ENCODE measurements around the gene PTPRT.

PTPRT gene

GRCh38 chr20:43123180-43123579, 66.5 kb downstream of the PTPRT start:
- no peak overlapping the region for H3K4me3 ChIP-seq (ENCODE audit: low read length)
- H3K4me1 ChIP-seq (ENCODE audit: control insufficient read depth, insufficient read depth, low read length), result no peaks in the 10 kb centered on the region
- no peaks in the 10 kb centered on the region for H3K36me3 ChIP-seq (ENCODE audit: control insufficient read depth, insufficient read depth, low read length)
- no peak overlapping the region for H3K27ac ChIP-seq (ENCODE audit: low read length)
- no CpG with 5 or more reads among the region's 2 CpGs for WGBS (ENCODE audit: insufficient coverage, insufficient read length)
- no peaks in the 10 kb centered on the region for H3K27me3 ChIP-seq (ENCODE audit: control insufficient read depth, insufficient read depth, low read length)
- no peak for DNase-seq (ENCODE audit: low read depth, low spot score)
- H3K9me3 ChIP-seq (ENCODE audit: control insufficient read depth, insufficient read depth, low read length), result no peaks in the 10 kb centered on the region

GRCh38 chr20:43119720-43120119, 70.0 kb downstream of the PTPRT start:
- H3K36me3 ChIP-seq (ENCODE audit: control insufficient read depth, insufficient read depth, low read length), result no peaks in the 10 kb centered on the region
- no CpG with 5 or more reads among the region's 2 CpGs for WGBS (ENCODE audit: insufficient coverage, insufficient read length)

GRCh38 chr20:43102394-43102793, 87.3 kb downstream of the PTPRT start:
- no peaks in the 10 kb centered on the region for H3K4me1 ChIP-seq (ENCODE audit: control insufficient read depth, insufficient read depth, low read length)
- no peaks in the 10 kb centered on the region for H3K9me3 ChIP-seq (ENCODE audit: control insufficient read depth, insufficient read depth, low read length)
- H3K4me3 ChIP-seq (ENCODE audit: low read length), result no peak overlapping the region
- H3K36me3 ChIP-seq (ENCODE audit: control insufficient read depth, insufficient read depth, low read length), result no peaks in the 10 kb centered on the region
- H3K27me3 ChIP-seq (ENCODE audit: control insufficient read depth, insufficient read depth, low read length), result no peaks in the 10 kb centered on the region
- WGBS (ENCODE audit: insufficient coverage, insufficient read length), result no CpG with 5 or more reads among the region's 5 CpGs
- H3K27ac ChIP-seq (ENCODE audit: low read length), result no peak overlapping the region
- peak; percentile 11 for DNase-seq (ENCODE audit: low read depth, low spot score)

More at GRCh38 chr20:43119720-43120119, 70.0 kb downstream of the PTPRT start:
- no peak for DNase-seq (ENCODE audit: low read depth, low spot score)
- H3K27ac ChIP-seq (ENCODE audit: low read length), result no peak overlapping the region
- no peaks in the 10 kb centered on the region for H3K4me1 ChIP-seq (ENCODE audit: control insufficient read depth, insufficient read depth, low read length)
- H3K9me3 ChIP-seq (ENCODE audit: control insufficient read depth, insufficient read depth, low read length), result no peaks in the 10 kb centered on the region
- no peaks in the 10 kb centered on the region for H3K27me3 ChIP-seq (ENCODE audit: control insufficient read depth, insufficient read depth, low read length)
- no peak overlapping the region for H3K4me3 ChIP-seq (ENCODE audit: low read length)

- no peak overlapping the region for H3K4me3 ChIP-seq (ENCODE audit: low read length)
- H3K9me3 ChIP-seq (ENCODE audit: control insufficient read depth, insufficient read depth, low read length), result no peaks in the 10 kb centered on the region
- H3K4me1 ChIP-seq (ENCODE audit: control insufficient read depth, insufficient read depth, low read length), result no peaks in the 10 kb centered on the region
- H3K27ac ChIP-seq (ENCODE audit: low read length), result no peak overlapping the region
- no peaks in the 10 kb centered on the region for H3K27me3 ChIP-seq (ENCODE audit: control insufficient read depth, insufficient read depth, low read length)
- no peaks in the 10 kb centered on the region for H3K36me3 ChIP-seq (ENCODE audit: control insufficient read depth, insufficient read depth, low read length)
- WGBS (ENCODE audit: insufficient coverage, insufficient read length), result no CpG with 5 or more reads among the region's 5 CpGs
- no peak for DNase-seq (ENCODE audit: low read depth, low spot score)
Observed at GRCh38 chr20:43096931-43097260, 92.8 kb downstream of the PTPRT start.

DNA sequence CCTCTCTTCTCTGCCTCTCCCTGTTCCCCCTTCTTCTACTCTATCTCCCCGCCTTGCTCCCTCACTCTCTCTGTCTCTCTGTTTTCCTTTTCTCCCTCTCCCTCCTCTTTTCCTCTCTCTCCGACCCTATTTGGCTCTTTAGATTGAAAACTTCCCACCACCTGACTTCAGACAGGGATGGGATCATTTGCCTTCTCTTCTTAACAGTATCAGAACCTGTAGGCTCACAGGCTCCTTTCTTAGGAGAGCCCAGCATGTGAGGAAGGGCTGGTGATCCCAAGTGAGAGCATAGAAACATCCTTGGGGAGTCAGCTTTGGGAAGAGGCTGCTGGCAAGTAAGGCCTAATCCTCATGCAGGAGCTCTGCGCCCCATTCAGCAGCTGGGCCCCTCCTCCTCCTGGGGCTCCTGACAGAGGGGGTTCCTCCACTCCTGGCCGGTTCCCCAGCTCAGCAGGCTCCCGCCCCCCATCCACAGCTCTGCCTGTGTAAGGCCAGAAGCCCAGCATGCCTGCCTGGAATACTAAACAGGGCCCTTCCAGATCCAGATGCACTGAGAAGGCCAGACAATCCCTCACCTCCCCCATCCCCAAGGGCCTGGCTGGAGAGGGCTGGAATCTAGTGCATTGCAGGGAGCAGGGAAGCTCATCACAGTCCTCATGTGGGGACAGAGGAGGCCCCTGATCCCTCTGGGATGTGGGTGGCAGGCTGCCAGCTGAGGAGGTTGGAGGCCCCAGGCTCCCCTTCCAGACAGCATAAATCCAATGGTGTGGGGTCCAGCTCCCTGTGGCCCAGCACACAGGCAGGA, 93.4 kb downstream of the PTPRT start:
- H3K27ac ChIP-seq (ENCODE audit: low read length), result no peak overlapping the region
- no peaks in the 10 kb centered on the region for H3K9me3 ChIP-seq (ENCODE audit: control insufficient read depth, insufficient read depth, low read length)
- DNase-seq (ENCODE audit: low read depth, low spot score), result no peak
- no CpG with 5 or more reads among the region's 5 CpGs for WGBS (ENCODE audit: insufficient coverage, insufficient read length)
- H3K27me3 ChIP-seq (ENCODE audit: control insufficient read depth, insufficient read depth, low read length), result no peaks in the 10 kb centered on the region
- H3K4me3 ChIP-seq (ENCODE audit: low read length), result no peak overlapping the region
- H3K4me1 ChIP-seq (ENCODE audit: control insufficient read depth, insufficient read depth, low read length), result no peaks in the 10 kb centered on the region
- no peaks in the 10 kb centered on the region for H3K36me3 ChIP-seq (ENCODE audit: control insufficient read depth, insufficient read depth, low read length)

DNA sequence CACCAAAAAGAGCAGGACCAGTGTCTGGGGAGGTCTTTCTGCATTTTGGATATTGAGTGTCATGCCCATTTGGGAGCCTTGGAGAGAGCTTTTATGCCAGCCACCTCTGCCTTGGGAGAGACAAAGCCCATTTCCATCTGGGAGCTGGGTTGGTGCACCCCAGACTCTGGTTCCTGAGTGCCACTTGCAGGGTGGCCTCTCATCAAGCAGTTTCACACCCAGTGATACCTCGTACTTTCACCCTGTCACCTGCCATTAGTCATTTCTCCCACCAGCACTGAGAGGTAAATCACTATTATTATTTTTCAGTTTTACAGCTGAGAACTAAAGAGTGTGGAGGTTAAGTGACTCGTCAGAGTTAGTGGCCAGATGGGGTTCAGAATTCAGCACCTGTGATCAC, 94.7 kb downstream of the PTPRT start:
- DNase-seq (ENCODE audit: low read depth, low spot score), result no peak
- no peaks in the 10 kb centered on the region for H3K36me3 ChIP-seq (ENCODE audit: control insufficient read depth, insufficient read depth, low read length)
- H3K27me3 ChIP-seq (ENCODE audit: control insufficient read depth, insufficient read depth, low read length), result no peaks in the 10 kb centered on the region
- no peaks in the 10 kb centered on the region for H3K9me3 ChIP-seq (ENCODE audit: control insufficient read depth, insufficient read depth, low read length)
- no peak overlapping the region for H3K27ac ChIP-seq (ENCODE audit: low read length)
- no CpG with 5 or more reads among the region's 2 CpGs for WGBS (ENCODE audit: insufficient coverage, insufficient read length)
- H3K4me3 ChIP-seq (ENCODE audit: low read length), result no peak overlapping the region
- H3K4me1 ChIP-seq (ENCODE audit: control insufficient read depth, insufficient read depth, low read length), result no peaks in the 10 kb centered on the region

GRCh38 chr20:43092386-43093088, 97.2 kb downstream of the PTPRT start:
- Histone ChIP-seq H3K4me3 (ENCODE audit: low read length) (no peak overlapping the region), H3K27me3 (ENCODE audit: control insufficient read depth, insufficient read depth, low read length) (no peaks in the 10 kb centered on the region), H3K36me3 (ENCODE audit: control insufficient read depth, insufficient read depth, low read length) (no peaks in the 10 kb centered on the region), H3K27ac (ENCODE audit: low read length) (no peak overlapping the region), H3K4me1 (ENCODE audit: control insufficient read depth, insufficient read depth, low read length) (no peaks in the 10 kb centered on the region), H3K9me3 (ENCODE audit: control insufficient read depth, insufficient read depth, low read length) (no peaks in the 10 kb centered on the region)
- WGBS (ENCODE audit: insufficient coverage, insufficient read length), result no CpG with 5 or more reads among the region's 4 CpGs
- no peak for DNase-seq (ENCODE audit: low read depth, low spot score)

DNA sequence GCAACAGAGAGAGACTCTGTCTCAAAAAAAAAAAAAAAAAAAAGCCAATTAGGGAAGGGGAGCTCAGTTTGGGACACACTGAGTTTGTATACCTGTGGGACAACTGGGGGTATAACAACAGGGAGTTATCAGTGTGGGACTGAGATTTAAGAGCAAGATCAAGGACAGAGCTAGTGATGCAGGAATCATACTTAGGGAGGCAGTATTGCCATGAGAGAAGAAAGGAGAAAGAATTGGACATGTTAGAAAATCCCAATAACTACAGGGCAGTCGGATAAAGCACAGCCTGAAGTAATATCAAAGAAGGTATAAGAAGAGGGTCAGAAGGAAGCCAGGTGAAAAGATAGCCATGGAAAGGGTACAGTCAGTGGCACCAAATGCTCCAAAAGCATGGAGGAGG, 121.2 kb downstream of the PTPRT start:
- Histone ChIP-seq H3K27ac (ENCODE audit: low read length) (no peak overlapping the region), H3K4me1 (ENCODE audit: control insufficient read depth, insufficient read depth, low read length) (no peaks in the 10 kb centered on the region), H3K27me3 (ENCODE audit: control insufficient read depth, insufficient read depth, low read length) (no peaks in the 10 kb centered on the region), H3K4me3 (ENCODE audit: low read length) (no peak overlapping the region), H3K9me3 (ENCODE audit: control insufficient read depth, insufficient read depth, low read length) (no peaks in the 10 kb centered on the region), H3K36me3 (ENCODE audit: control insufficient read depth, insufficient read depth, low read length) (no peaks in the 10 kb centered on the region)
- DNase-seq (ENCODE audit: low read depth, low spot score), result no peak
- no CpG with 5 or more reads among the region's 1 CpG for WGBS (ENCODE audit: insufficient coverage, insufficient read length)

DNA sequence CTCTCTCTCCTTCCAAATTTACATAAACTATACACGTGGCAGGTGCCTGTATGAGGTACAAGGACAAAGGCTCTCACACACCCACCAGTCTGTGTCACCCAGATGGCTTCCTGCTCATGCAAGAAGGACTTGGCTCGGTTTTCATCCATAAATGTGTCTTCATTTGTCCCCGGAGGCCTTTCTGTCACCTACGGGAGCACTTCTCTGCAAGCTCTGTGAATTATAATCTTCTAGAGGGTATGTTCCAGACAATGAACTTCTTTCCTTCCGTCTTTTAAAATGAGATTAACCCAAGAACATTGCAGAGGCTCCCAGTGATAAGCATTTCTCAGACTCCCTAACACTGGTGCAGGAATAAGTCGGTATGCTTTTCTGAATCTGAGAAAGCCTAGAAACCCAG, 123.6 kb downstream of the PTPRT start:
- no peaks in the 10 kb centered on the region for H3K9me3 ChIP-seq (ENCODE audit: control insufficient read depth, insufficient read depth, low read length)
- H3K4me1 ChIP-seq (ENCODE audit: control insufficient read depth, insufficient read depth, low read length), result no peaks in the 10 kb centered on the region
- no peak overlapping the region for H3K27ac ChIP-seq (ENCODE audit: low read length)
- H3K27me3 ChIP-seq (ENCODE audit: control insufficient read depth, insufficient read depth, low read length), result no peaks in the 10 kb centered on the region
- H3K4me3 ChIP-seq (ENCODE audit: low read length), result no peak overlapping the region
- no CpG with 5 or more reads among the region's 6 CpGs for WGBS (ENCODE audit: insufficient coverage, insufficient read length)
- DNase-seq (ENCODE audit: low read depth, low spot score), result no peak
- H3K36me3 ChIP-seq (ENCODE audit: control insufficient read depth, insufficient read depth, low read length), result no peaks in the 10 kb centered on the region

DNA sequence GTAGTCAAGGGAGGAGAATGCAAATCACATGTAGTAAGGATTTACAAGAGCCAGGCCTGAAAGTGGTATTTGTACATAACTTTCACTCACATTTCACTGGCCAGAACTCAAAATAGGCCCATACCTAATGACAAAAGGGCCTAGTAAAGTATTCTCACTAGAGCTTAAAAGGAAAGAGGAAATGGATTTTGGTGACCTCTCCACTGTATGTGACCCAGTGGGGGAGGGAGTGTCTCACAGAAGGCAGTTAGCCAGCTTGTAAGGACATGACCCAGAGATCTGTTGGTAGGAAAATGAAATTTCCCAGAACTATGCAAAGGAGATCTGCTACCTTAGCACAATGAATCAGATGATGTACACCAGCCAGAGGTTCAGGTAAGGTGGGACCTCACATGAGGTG, 124.4 kb downstream of the PTPRT start:
- H3K27ac ChIP-seq (ENCODE audit: low read length), result no peak overlapping the region
- no peaks in the 10 kb centered on the region for H3K36me3 ChIP-seq (ENCODE audit: control insufficient read depth, insufficient read depth, low read length)
- no peaks in the 10 kb centered on the region for H3K9me3 ChIP-seq (ENCODE audit: control insufficient read depth, insufficient read depth, low read length)
- no peak for DNase-seq (ENCODE audit: low read depth, low spot score)
- H3K27me3 ChIP-seq (ENCODE audit: control insufficient read depth, insufficient read depth, low read length), result no peaks in the 10 kb centered on the region
- H3K4me1 ChIP-seq (ENCODE audit: control insufficient read depth, insufficient read depth, low read length), result no peaks in the 10 kb centered on the region
- H3K4me3 ChIP-seq (ENCODE audit: low read length), result no peak overlapping the region

DNA sequence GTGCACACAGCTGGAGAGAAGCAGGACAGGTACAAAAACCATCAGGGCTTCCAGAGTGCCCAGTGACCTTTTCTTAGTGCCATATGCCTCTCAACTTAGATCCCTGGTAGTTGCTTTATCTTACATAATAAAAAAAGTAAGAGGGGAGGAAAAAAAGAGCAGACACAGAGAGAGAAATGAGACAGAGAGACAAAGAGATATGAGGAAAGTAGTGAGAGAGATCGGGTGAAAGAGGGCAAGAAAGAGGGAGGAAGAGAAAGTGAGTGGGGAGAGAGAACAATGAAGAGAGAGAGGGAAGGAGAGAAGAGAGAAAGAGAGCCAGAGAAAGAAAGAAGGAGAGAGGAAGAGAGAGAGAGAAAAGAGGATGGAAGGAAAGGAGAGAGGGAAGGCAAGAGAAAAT, 131.6 kb downstream of the PTPRT start:
- Histone ChIP-seq H3K36me3 (ENCODE audit: control insufficient read depth, insufficient read depth, low read length) (no peaks in the 10 kb centered on the region), H3K9me3 (ENCODE audit: control insufficient read depth, insufficient read depth, low read length) (no peaks in the 10 kb centered on the region), H3K27me3 (ENCODE audit: control insufficient read depth, insufficient read depth, low read length) (no peaks in the 10 kb centered on the region), H3K4me3 (ENCODE audit: low read length) (no peak overlapping the region), H3K4me1 (ENCODE audit: control insufficient read depth, insufficient read depth, low read length) (no peaks in the 10 kb centered on the region), H3K27ac (ENCODE audit: low read length) (no peak overlapping the region)
- WGBS (ENCODE audit: insufficient coverage, insufficient read length), result 100% methylated on average over 1 of the region's 1 CpG
- no peak for DNase-seq (ENCODE audit: low read depth, low spot score)

Data from iPS DF 6.9 (cell line).